HFFc6 (cell line): Measurements from ENCODE around the gene LMBR1L. TPM values are rescaled to one million over a fixed set of nuclear protein-coding genes. Genes with fewer than 3 reads are reported as not detected.

Experiments
- DNase-seq: peaks from one replicate; pipeline ENCODE4 v3.0.0-alpha.2; 2018
- H3K27ac Mint-ChIP-seq: 2 replicates; pipeline ENCODE4 v1.8.0; 2020; ENCODE audit warnings: mild to moderate bottlenecking, mixed read lengths
- H3K27me3 Mint-ChIP-seq: 2 replicates; pipeline ENCODE4 v1.8.0; 2021; ENCODE audit warnings: mild to moderate bottlenecking, moderate library complexity, mixed read lengths; ENCODE audit not compliant: insufficient read depth
- H3K36me3 Mint-ChIP-seq: 2 replicates; pipeline ENCODE4 v1.8.0; 2021; ENCODE audit warnings: low read depth, mixed read lengths
- H3K4me1 Mint-ChIP-seq: 2 replicates; pipeline ENCODE4 v1.8.0; 2020; ENCODE audit warnings: low read depth, mixed read lengths
- H3K4me3 Mint-ChIP-seq: 2 replicates; pipeline ENCODE4 v1.8.0; 2020; ENCODE audit warnings: mild to moderate bottlenecking, moderate library complexity, mixed read lengths
- H3K9me3 Mint-ChIP-seq: 2 replicates; pipeline ENCODE4 v1.8.0; 2020; ENCODE audit warnings: mild to moderate bottlenecking, mixed read lengths
- long read RNA-seq: library from polyadenylated mRNA; unstranded; transcript quantifications from one replicate; pipeline ENCODE4 v2.0.0, GENCODE V29; 2019
- total RNA-seq, 6 experiments: library from RNA; stranded (reverse); fragmentation: NEBNext Ultra II Directional; extraction: Animal tissue kit (Norgen Biotek cat#: 25700); gene quantifications; 2 replicates in 1 of 6; 3 replicates in 5 of 6; pipeline ENCODE4 v1.2.3, GENCODE V29; 2021
- TF ChIP-seq, protein P1 (sequence below): fragments of 200-600 bp; sonication (generic); IDR thresholded peaks from 2 replicates; pipeline ENCODE4 v1.5.0; 2021; ENCODE audit warnings: antibody characterized with exemption, mild to moderate bottlenecking

The LMBR1L gene, protein sequence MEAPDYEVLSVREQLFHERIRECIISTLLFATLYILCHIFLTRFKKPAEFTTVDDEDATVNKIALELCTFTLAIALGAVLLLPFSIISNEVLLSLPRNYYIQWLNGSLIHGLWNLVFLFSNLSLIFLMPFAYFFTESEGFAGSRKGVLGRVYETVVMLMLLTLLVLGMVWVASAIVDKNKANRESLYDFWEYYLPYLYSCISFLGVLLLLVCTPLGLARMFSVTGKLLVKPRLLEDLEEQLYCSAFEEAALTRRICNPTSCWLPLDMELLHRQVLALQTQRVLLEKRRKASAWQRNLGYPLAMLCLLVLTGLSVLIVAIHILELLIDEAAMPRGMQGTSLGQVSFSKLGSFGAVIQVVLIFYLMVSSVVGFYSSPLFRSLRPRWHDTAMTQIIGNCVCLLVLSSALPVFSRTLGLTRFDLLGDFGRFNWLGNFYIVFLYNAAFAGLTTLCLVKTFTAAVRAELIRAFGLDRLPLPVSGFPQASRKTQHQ
- total RNA-seq = 10 to 100 TPM; 23.0 to 31.0 (median 26.2) TPM
- long read RNA-seq, transcript LMBR1L-201 (17 exons, 2,934 nt) = major isoform, 17 of 25 reads
- long read RNA-seq, partial matches to known transcripts = 5 of 25 reads
- long read RNA-seq, other reads (novel, unspliced or antisense) = 3 of 25 reads

DNA sequence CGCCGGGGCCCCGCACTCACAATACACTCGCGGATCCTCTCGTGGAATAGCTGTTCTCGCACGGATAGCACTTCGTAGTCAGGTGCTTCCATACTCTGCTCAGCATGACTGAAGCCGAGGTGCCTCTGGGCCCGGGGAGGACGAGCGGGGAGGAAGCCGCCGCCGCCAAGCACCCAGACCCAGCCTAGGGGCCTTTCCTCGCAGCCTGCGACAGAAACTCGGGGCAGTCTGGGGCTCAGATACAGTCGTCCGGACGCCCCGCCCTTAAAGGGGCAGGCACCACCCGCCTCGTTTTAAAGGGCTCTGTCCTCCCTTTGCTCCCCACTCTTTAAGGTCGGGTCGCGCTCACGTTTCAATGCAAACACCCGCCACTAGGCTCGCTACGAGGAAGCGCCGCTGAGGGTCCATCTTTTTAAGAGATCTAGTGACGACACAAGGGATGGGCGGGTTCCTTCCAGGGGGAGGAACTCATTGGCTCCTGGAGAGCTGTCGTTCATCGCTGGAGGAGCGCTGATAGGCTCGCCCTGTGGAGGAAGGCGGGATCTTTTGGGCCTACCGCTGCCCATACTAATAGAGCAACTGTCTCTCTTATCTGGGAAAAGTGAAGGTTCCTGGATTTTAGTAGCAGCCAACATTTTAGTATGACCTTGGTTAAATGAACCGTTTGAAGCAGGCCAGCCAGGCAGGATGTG, at the start of gene LMBR1L:
TSS of gene LMBR1L (minus strand) at position 384 of the 692 bp plus-strand sequence. CDS start at position 92, 292 bp downstream.
- Mint-ChIP-seq H3K36me3 (no peaks in the 10 kb centered on the region), H3K27ac (peak within 1 kb of the TSS; percentile 83), H3K27me3 (peaks cover 9% of the 10 kb centered on the region), H3K4me1 (peaks cover 31% of the 10 kb centered on the region), H3K9me3 (no peaks in the 10 kb centered on the region), H3K4me3 (peak within 1 kb of the TSS; percentile 96)
- TF ChIP-seq, protein P1, sequence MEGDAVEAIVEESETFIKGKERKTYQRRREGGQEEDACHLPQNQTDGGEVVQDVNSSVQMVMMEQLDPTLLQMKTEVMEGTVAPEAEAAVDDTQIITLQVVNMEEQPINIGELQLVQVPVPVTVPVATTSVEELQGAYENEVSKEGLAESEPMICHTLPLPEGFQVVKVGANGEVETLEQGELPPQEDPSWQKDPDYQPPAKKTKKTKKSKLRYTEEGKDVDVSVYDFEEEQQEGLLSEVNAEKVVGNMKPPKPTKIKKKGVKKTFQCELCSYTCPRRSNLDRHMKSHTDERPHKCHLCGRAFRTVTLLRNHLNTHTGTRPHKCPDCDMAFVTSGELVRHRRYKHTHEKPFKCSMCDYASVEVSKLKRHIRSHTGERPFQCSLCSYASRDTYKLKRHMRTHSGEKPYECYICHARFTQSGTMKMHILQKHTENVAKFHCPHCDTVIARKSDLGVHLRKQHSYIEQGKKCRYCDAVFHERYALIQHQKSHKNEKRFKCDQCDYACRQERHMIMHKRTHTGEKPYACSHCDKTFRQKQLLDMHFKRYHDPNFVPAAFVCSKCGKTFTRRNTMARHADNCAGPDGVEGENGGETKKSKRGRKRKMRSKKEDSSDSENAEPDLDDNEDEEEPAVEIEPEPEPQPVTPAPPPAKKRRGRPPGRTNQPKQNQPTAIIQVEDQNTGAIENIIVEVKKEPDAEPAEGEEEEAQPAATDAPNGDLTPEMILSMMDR = peak; percentile 74
- peak; percentile 98 for DNase-seq

- no peaks in the 10 kb centered on the region for H3K9me3 Mint-ChIP-seq
- DNase-seq = no peak
- H3K27me3 Mint-ChIP-seq = peaks cover 3% of the 10 kb centered on the region
- H3K4me3 Mint-ChIP-seq = no peak overlapping the region
- no peaks in the 10 kb centered on the region for H3K4me1 Mint-ChIP-seq
- TF ChIP-seq, protein P1 = no peak
- H3K36me3 Mint-ChIP-seq = no peaks in the 10 kb centered on the region
- H3K27ac Mint-ChIP-seq = no peak overlapping the region
Measured at GRCh38 chr12:49160399-49160798, 49.8 kb upstream of the LMBR1L start.

DNA sequence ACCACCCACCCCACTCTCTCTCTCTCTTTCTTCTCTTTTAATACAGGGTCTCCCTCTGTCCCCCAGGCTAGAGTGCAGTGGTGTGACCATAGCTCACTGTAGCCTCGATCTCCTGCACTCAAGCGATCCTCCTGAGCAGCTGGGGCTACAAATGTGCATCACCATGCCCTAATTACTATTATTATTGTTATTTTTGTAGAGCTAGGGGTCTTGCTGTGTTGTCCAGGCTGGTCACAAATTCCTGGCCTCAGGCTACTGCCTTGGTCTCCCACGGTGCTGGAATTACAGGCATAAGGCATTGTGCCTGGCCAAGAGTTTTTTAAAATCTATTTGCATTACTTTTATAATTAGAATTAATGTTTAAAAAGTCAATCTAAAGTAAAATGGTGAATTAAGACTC, 43.6 kb upstream of the LMBR1L start:
- Mint-ChIP-seq H3K27me3 (no peaks in the 10 kb centered on the region; the same call in 1 of the 2 replicates), H3K27ac (no peak overlapping the region), H3K36me3 (no peaks in the 10 kb centered on the region), H3K9me3 (no peaks in the 10 kb centered on the region), H3K4me3 (no peak overlapping the region), H3K4me1 (no peaks in the 10 kb centered on the region)
- DNase-seq = no peak
- TF ChIP-seq, protein P1 = no peak

GRCh38 chr12:49147384-49147783, 36.7 kb upstream of the LMBR1L start:
- Mint-ChIP-seq H3K27ac (no peak overlapping the region), H3K27me3 (no peaks in the 10 kb centered on the region; the same call in 1 of the 2 replicates), H3K4me1 (no peaks in the 10 kb centered on the region), H3K36me3 (no peaks in the 10 kb centered on the region), H3K9me3 (no peaks in the 10 kb centered on the region), H3K4me3 (no peak overlapping the region)
- TF ChIP-seq, protein P1 = no peak
- no peak for DNase-seq

GRCh38 chr12:49146406-49146805, 35.8 kb upstream of the LMBR1L start:
- H3K36me3 Mint-ChIP-seq = no peaks in the 10 kb centered on the region
- no peak for DNase-seq
- TF ChIP-seq, protein P1 = no peak
- H3K4me1 Mint-ChIP-seq = no peaks in the 10 kb centered on the region
- H3K27ac Mint-ChIP-seq = no peak overlapping the region
- no peak overlapping the region for H3K4me3 Mint-ChIP-seq
- H3K9me3 Mint-ChIP-seq = no peaks in the 10 kb centered on the region
- no peaks in the 10 kb centered on the region; the same call in 1 of the 2 replicates for H3K27me3 Mint-ChIP-seq
